Stomach (tissue), 9 donors: ENCODE results near the gene ALDOC. TPM values are rescaled to one million over a fixed set of nuclear protein-coding genes. Genes with fewer than 3 reads are reported as not detected.

ENCODE experiments used
- DNase-seq, 2 donors: peaks; one replicate each; pipeline versions ENCODE4 v3.0.0 to v3.0.0-alpha.2; 2013 to 2019
- H3K27ac ChIP-seq, 5 donors: fragments of 200-600 bp in 4 of 5; sonication (generic) in 4 of 5; one replicate each; pipeline ENCODE4 v1.5.1; 2013 to 2019; ENCODE audit warnings: mild to moderate bottlenecking in 1 of 5, moderate library complexity in 1 of 5
- H3K27me3 ChIP-seq, 3 donors: fragments of 200-600 bp; sonication (generic); one replicate each; pipeline ENCODE4 v1.5.1; 2017 to 2019; ENCODE audit warnings: mixed run types in 1 of 3
- H3K36me3 ChIP-seq, 4 donors: fragments of 200-600 bp; sonication (generic); 1 replicate in 3 of 4; 2 replicates in 1 of 4; pipeline ENCODE4 v1.5.1; 2016 to 2019
- H3K4me1 ChIP-seq, 4 donors: fragments of 200-600 bp; sonication (generic); one replicate each; pipeline ENCODE4 v1.5.1; 2016 to 2019
- H3K4me3 ChIP-seq, 4 donors: fragments of 200-600 bp; sonication (generic) in 3 of 4; one replicate each; pipeline ENCODE4 v1.5.1; 2016 to 2019; ENCODE audit warnings: mild to moderate bottlenecking in 1 of 4
- H3K9me3 ChIP-seq, 4 donors: fragments of 200-600 bp; sonication (generic); one replicate each; pipeline ENCODE4 v1.5.1; 2016 to 2019
- EP300 ChIP-seq: sonication (generic); formaldehyde crosslinking; IDR thresholded peaks from one replicate; pipeline ENCODE4 v1.6.1; 2017; ENCODE audit warnings: antibody characterized with exemption
- POLR2A ChIP-seq, 4 donors: fragments of 450-650 bp; IDR thresholded peaks; one replicate each; pipeline ENCODE4 v1.6.1; 2016; ENCODE audit warnings: antibody characterized with exemption in 4 of 4, control low read depth in 2 of 4, mild to moderate bottlenecking in 1 of 4, moderate library complexity in 1 of 4
- POLR2AphosphoS5 ChIP-seq, 3 donors: sonication (generic); formaldehyde crosslinking; IDR thresholded peaks; one replicate each; pipeline ENCODE4 v1.6.1; 2016; ENCODE audit warnings: antibody characterized with exemption in 3 of 3
- WGBS, 5 donors: extraction: QIAGEN DNeasy Blood & Tissue Kit in 3 of 5; methylation state at CpG; one replicate each; pipeline versions ENCODE4 v1.1.5 to v1.1.7; 2013 to 2018; 5-methylcytosine and 5-hydroxymethylcytosine counted together
- intact Hi-C: fragments of 100-400 bp; cut with DNase I; formaldehyde crosslinking; loops from one replicate; pipeline ENCODE4 v1.15.1; 2023; ENCODE audit warnings: low total_unique reads
- polyA plus RNA-seq, 3 donors: library from polyadenylated mRNA; stranded (reverse); fragments of 200-250 nt; gene quantifications; one replicate each; pipeline ENCODE4 v1.2.3, GENCODE V29; 2013
- total RNA-seq, 5 donors: library from RNA; depleted of rRNA; stranded (reverse); fragments of >200 nt; gene quantifications; one replicate each; pipeline versions ENCODE4 v1.1.0 to v1.2.3, GENCODE V29; 2014 to 2016
- TF ChIP-seq, protein P1 (sequence below), 7 experiments: fragments of 450-650 bp in 4 of 7; fragments of 200-600 bp in 3 of 7; sonication (generic) in 3 of 7; IDR thresholded peaks; one replicate each; pipeline ENCODE4 v1.5.1; 2016 to 2019; ENCODE audit warnings: antibody characterized with exemption in 7 of 7, control low read depth in 2 of 7, mild to moderate bottlenecking in 1 of 7
- donor health status: healthy with polysubstance abuse.
- donor health status: Bipolar disorder and iron deficiency.
- donor health status: healthy.

ALDOC gene
- total and polyA plus RNA-seq, 8 donors, result 0.89 to 54.8 (median 11.0) TPM

DNA sequence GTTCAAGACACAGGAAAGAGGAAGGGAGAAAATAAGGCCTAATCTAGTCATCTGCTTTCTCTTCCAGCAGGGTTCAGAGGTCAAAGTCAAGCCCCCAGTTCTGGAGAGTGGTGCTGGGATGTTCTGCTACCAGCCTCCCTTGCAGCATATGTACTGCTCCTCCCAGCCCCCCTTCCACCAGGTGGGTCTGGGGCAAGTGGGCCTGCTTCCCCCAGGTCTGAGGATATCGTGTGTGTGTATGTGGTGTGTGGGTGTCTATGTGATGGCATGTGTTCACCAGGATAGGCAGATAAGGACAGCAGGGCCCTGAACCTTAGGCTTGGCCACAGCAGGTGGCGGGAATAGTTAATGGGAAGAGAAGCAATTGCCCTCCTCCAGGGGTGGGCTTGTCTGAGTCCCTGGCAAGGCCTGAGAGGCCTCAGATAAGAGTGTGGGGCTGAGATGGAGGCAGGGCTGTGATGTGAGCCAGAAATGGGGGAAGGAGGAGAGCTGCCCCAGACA is 49.5 kb downstream of the ALDOC start:
- no peaks in the 10 kb centered on the region for H3K9me3 ChIP-seq
- intact Hi-C loops, result no loop called here
- H3K27ac ChIP-seq, result peak overlapping the region in 1 of 5 donors; percentile 62
- peaks cover 0 to 9% (median 0%) of the 10 kb centered on the region in 3 donors for H3K27me3 ChIP-seq
- DNase-seq, result no peak
- no peaks in the 10 kb centered on the region for H3K36me3 ChIP-seq
- H3K4me3 ChIP-seq, result no peak overlapping the region
- 87 to 100% (median 89%) methylated on average over 2 of the region's 2 CpGs for WGBS, 5 donors
- TF ChIP-seq POLR2AphosphoS5 (IDR thresholded peaks at IDR 0.05), result no peak
- TF ChIP-seq, protein P1, sequence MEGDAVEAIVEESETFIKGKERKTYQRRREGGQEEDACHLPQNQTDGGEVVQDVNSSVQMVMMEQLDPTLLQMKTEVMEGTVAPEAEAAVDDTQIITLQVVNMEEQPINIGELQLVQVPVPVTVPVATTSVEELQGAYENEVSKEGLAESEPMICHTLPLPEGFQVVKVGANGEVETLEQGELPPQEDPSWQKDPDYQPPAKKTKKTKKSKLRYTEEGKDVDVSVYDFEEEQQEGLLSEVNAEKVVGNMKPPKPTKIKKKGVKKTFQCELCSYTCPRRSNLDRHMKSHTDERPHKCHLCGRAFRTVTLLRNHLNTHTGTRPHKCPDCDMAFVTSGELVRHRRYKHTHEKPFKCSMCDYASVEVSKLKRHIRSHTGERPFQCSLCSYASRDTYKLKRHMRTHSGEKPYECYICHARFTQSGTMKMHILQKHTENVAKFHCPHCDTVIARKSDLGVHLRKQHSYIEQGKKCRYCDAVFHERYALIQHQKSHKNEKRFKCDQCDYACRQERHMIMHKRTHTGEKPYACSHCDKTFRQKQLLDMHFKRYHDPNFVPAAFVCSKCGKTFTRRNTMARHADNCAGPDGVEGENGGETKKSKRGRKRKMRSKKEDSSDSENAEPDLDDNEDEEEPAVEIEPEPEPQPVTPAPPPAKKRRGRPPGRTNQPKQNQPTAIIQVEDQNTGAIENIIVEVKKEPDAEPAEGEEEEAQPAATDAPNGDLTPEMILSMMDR (IDR thresholded peaks at IDR 0.05), result no peak
- TF ChIP-seq EP300, result no peak
- TF ChIP-seq POLR2A (IDR thresholded peaks at IDR 0.05), result no peak
- peaks cover 6 to 41% (median 34%) of the 10 kb centered on the region in 4 donors for H3K4me1 ChIP-seq

DNA sequence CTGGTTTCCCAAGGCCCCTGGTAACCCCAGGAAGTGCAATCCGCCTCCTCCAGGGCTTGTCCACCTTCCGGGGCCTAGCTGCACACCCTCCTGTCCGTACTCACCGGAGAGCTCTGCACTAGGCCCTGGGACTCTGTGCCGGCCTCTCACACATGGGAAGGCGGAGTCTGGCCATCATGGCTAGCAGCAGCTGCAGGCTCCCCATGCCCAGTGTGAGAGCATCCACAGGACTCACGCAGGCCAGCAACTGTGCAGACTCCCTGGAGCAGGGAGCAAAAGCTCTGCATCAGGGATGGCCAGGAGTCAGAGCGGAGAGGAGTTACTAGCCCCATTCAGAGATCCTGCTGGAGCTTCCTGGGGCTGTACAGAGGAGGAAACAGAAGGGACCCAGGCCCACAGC is 50.3 kb downstream of the ALDOC start:
- Histone ChIP-seq H3K9me3 (no peaks in the 10 kb centered on the region), H3K27ac (no peak overlapping the region), H3K4me1 (peaks cover 6 to 41% (median 34%) of the 10 kb centered on the region in 4 donors), H3K4me3 (no peak overlapping the region), H3K36me3 (no peaks in the 10 kb centered on the region), H3K27me3 (peaks cover 0 to 3% (median 0%) of the 10 kb centered on the region in 3 donors)
- DNase-seq, result peak in 1 of 2 donors; percentile 27
- intact Hi-C loops, result no loop called here
- WGBS, 5 donors, result 62 to 79% (median 70%) methylated on average over 7 to 8 of the region's 8 CpGs
- TF ChIP-seq POLR2AphosphoS5 (IDR thresholded peaks at IDR 0.05) (no peak), POLR2A (IDR thresholded peaks at IDR 0.05) (no peak), EP300 (no peak)
- TF ChIP-seq, protein P1 (IDR thresholded peaks at IDR 0.05), result no peak

DNA sequence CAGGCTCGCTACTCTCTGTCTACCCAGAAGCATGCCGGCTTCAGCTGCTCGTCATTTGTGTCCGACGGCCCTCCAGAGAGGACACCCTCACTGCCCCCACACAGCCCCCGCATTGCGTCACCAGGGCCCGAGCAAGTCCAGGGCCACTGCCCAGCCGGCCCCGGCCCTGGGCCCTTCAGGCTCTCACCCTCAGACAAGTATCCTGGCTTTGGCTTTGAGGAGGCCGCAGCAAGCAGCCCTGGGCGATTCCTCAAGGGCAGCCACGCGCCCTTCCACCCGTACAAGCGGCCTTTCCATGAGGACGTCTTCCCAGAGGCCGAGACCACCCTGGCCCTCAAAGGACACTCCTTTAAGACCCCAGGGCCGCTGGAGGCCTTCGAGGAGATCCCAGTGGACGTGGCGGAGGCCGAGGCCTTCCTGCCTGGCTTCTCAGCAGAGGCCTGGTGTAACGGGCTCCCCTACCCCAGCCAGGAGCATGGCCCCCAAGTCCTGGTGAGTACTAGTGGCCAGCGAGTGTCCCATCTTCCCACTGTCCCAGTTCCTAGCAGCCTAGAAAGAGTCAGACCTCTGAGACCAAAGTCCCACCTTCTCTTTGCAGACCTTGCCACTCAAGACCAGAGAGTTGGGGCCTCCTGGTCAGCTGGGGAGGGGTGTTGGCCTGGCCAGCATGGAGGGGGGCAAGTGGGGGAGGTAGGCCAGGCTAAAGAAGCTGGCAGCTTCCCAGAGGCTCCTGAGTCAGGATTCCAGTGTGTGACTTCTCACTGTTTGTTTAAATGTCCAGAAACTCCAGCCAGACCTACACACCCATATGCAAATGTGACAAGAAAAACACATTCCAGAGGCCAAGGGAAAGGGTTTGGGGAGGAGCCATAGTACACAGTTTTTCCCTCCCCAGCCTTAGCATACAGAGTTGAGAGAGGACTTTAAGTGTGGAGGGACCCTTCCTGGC is 51.9 kb downstream of the ALDOC start:
- 76 to 91% (median 86%) methylated on average over 7 to 25 of the region's 25 CpGs for WGBS, 5 donors
- Histone ChIP-seq H3K4me3 (no peak overlapping the region), H3K27me3 (no peaks in the 10 kb centered on the region), H3K36me3 (no peaks in the 10 kb centered on the region), H3K27ac (peak overlapping the region; percentile 25 to 73 (median 67)), H3K4me1 (peaks cover 6 to 41% (median 34%) of the 10 kb centered on the region in 4 donors), H3K9me3 (no peaks in the 10 kb centered on the region)
- intact Hi-C loops, result no loop called here
- DNase-seq, result peak; percentile 89 to 93
- TF ChIP-seq, protein P1 (IDR thresholded peaks at IDR 0.05), result no peak
- TF ChIP-seq POLR2AphosphoS5 (IDR thresholded peaks at IDR 0.05), result peak in 1 of 3 donors; percentile 47

DNA sequence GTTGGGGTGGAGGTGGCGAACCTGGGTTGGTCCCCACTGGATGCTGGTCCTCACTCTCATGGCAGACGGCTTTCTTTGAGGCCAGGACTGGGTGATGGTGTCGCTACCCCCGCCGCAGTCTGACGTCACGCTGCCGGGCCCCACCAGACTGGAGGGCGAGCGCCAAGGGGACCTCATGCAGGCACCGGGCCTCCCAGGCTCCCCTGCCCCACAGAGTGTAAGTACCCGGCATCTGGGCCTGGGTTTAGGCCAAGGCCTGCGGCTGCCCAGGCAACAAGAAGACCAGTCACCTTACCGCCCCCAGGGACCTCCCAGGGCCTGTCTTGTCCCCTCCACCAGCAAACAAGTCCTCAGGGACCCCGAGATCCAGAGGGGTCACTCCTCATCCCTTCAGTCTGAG is 52.8 kb downstream of the ALDOC start:
- intact Hi-C loops, result no loop called here
- no peak overlapping the region for H3K27ac ChIP-seq
- H3K27me3 ChIP-seq, result no peaks in the 10 kb centered on the region
- whole genome bisulfite sequencing, 5 donors, result 87 to 92% (median 91%) methylated on average over 12 to 15 of the region's 15 CpGs
- no peaks in the 10 kb centered on the region for H3K9me3 ChIP-seq
- no peak overlapping the region for H3K4me3 ChIP-seq
- H3K36me3 ChIP-seq, result no peaks in the 10 kb centered on the region
- no peak for DNase-seq
- TF ChIP-seq POLR2AphosphoS5 (IDR thresholded peaks at IDR 0.05), result no peak
- TF ChIP-seq EP300, result no peak
- TF ChIP-seq, protein P1 (IDR thresholded peaks at IDR 0.05), result no peak
- TF ChIP-seq POLR2A (IDR thresholded peaks at IDR 0.05), result no peak
- peaks cover 6 to 41% (median 34%) of the 10 kb centered on the region in 4 donors for H3K4me1 ChIP-seq
